GM18517 (cell line): ENCODE results near the gene PSMD9.

ENCODE experiments used
- ATAC-seq: cut with Tn5 transposase; IDR thresholded peaks from one replicate; pipeline ENCODE4 v1.9.1; 2021; ENCODE audit warnings: mild to moderate bottlenecking, moderate library complexity; ENCODE audit not compliant: unreplicated experiment

Gene PSMD9

GRCh38 chr12:121949648-121950397 is 61.2 kb downstream of the PSMD9 start:
- ATAC-seq, result no peak

- no peak for ATAC-seq
Observed at GRCh38 chr12:121953117-121953692, 64.6 kb downstream of the PSMD9 start.

- ATAC-seq, result no peak
Observed at GRCh38 chr12:121953695-121954094, 65.1 kb downstream of the PSMD9 start.

- ATAC-seq, result no peak
Observed at GRCh38 chr12:121955258-121956237, 67.0 kb downstream of the PSMD9 start.

- ATAC-seq, result no peak
Observed at GRCh38 chr12:121957861-121958515, 69.4 kb downstream of the PSMD9 start.

- no peak for ATAC-seq
Observed at GRCh38 chr12:121958541-121959240, 70.1 kb downstream of the PSMD9 start.

- no peak for ATAC-seq
Observed at GRCh38 chr12:121960541-121960940, 72.0 kb downstream of the PSMD9 start.

- ATAC-seq, result no peak
Observed at GRCh38 chr12:121961195-121961879, 72.7 kb downstream of the PSMD9 start.

GRCh38 chr12:121963341-121964018 is 74.9 kb downstream of the PSMD9 start:
- no peak for ATAC-seq

- ATAC-seq, result no peak
Observed at GRCh38 chr12:121964813-121965643, 76.4 kb downstream of the PSMD9 start.

- no peak for ATAC-seq
Observed at GRCh38 chr12:121966959-121967358, 78.4 kb downstream of the PSMD9 start.
